ENCODE results near the gene ADGRB3.

ADGRB3 gene

DNA sequence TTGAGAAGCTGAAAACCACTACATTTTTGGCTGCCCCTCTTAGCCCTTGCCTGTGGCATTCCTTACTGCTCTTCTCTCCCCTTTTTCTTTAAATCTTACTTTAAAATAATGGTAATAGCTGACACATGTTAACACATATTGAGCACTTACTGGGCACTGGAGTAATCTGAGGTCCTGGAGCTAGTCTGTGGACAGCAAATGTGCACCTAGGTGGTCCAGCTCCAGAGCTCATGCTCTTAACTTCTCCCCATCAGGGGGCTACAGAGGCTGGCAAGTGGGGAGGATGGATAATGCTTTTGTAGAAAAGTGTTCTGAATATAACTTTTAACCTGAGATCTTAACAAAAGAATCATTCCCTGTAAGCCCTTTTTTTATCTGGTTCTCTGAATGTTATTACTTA, 74.8 kb downstream of the ADGRB3 start:
- no peak for DNase-seq

DNA sequence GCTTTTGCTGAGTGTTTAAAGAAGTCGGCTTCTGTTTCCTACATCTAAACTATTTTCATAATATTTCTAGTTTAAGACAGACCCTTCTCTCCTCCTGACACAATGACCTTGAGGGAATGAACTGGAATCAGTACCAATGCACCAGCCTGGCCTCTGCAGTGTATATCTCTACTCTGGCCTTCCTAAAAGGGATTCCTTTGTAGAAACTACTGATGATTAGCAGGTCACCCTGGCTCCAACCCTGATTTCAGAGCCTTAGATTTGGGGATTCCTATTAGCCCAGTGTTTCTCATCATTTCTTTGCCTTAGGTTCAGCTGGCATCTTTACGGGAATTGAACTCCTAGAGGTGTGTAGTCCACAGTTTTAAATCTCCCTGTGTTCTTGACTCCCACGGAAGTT, 75.4 kb downstream of the ADGRB3 start:
- DNase-seq: no peak

DNA sequence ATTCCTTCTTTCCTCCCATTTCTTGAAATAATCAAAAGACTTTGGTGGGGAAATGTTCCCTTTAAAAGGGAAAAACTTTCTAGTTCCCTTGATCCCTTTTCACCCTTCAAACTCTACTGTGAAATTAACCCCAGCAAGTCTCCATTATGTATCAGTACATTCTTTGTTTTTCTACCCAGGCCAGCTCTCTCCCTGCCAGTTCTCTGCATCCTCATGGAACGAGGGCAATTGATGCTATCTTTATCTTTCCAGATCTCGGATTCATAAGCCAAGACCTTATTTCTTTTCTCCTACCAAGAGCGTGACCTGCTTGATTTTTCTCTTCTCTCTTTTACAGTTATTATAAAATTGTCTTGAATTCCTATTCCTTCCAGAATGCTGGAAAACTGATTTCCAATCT, 75.8 kb downstream of the ADGRB3 start:
- no peak for DNase-seq

DNA sequence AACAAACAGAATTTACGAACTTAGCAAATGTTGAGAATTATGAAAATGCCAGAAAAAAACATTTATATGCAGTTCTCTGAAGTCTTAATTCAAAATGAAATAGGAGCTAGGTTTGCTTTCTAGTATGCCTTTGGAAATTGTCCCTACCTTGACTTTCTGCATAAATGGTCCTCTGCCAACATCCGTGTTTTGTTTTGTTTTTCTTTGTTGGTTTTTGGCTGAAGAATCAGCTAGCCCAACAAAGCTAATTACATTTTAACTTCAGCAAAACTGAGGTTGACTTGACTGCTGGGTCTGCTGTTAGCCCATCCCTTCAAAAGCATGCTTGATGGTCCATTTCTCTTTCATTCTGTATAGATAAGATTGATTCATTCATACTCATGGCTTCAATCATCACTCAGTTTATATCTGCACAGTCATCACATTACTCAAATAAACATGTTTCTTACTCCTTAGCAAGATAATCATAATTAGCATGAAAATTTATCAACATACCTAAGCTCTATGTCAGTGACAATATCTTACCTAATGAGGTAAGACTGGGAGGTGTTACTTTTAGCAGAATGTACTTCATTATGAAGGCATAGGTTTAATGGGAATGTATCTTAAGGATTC, 76.4 kb downstream of the ADGRB3 start:
- no peak for DNase-seq

DNA sequence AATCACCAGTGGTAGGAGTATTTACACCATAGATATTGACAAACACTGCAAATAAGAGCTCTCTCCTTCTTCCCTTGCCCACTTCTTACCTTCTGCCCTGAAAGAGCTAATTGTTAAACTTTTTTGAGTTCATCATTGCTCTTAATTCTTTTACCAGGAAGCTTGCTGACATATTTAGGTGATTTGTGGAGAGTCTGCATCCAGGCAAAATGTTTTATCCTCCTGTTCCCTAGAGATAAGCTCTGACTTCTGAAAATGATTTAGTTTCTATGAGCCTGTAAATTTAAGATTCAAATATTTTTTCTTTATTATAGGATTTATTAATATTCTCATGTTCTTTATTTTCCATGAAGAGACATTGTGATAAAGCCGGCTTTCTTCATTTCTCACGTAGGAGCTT, 81.5 kb downstream of the ADGRB3 start:
- DNase-seq: no peak

DNA sequence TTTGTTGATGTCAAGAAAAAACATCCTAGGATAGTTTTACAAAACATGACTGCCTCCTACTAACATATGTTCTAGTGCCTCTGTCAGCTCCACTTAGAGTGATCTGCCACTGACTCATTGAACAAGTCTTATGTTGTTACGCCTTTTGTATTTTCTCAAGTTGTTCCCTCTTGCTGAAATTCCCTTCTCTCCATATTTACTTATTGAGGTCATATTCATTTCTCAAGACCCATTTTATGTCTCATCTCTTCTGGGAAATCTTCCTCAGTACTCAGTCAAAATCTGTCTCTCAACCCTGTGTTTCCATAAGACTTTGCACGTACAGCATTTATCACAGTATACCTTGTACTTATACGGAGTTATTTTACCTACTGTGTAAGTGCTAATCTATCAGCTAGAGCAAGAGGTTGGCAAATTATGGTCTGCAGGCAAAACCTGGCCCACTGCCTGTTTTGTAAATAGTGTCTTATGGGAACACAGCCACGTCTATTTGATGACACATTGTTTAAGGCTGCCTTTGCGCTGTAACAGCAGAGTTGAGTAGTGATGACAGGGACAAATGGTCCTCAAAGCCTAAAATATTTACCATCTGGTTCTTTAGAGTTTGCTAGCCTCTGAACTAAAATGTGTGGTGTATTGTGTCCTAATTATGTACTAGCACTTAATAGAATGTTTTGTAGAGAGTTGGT, 83.4 kb downstream of the ADGRB3 start:
- no peak for DNase-seq

DNA sequence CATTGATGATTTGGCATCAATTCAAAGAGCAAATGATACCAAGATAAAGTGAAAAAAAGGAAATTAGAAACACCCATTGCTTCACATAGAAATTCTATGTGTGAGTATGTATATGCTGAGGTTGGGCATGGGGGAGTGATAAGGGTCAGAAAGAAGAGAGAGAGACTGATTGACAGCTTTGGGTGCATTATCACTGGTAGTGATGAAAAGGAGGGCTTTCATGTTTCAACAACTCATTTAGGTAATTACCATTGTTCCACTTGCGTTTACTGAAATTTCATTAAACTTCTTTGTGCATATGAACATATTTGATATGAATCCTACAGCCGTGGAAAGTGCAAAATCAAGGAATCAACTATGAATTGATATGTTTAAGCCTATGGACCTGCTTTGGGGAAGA, 84.7 kb downstream of the ADGRB3 start:
- no peak for DNase-seq

DNA sequence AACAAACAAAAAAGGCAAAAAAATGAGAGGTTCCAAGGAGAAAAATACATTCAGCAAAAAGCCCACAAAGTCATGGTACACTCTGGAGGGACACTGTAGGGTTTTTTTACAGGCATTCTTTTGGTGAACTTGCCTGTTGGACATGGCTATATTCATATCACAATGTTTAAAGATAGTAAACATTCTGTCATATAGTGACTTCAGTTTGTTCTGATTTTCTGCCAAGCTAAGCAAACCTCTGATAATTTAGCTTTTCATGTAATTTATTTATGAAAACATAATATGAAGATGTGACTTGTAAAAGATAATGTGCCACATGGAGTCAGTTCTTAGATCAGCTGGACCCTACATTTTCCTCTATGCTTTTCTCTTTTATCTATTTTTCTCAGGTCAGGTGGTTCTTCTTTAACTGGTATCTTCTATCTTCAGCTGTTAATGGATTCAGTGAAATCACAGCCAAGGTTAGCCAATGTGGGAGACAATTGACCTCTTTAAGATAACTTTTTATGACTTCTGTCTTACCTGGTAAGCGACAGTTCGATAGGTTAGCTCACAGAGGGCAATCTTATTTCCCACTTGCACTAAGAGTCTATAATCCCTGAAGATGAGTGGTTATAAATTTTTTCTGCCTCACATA, 87.9 kb downstream of the ADGRB3 start:
- DNase-seq: no peak

DNA sequence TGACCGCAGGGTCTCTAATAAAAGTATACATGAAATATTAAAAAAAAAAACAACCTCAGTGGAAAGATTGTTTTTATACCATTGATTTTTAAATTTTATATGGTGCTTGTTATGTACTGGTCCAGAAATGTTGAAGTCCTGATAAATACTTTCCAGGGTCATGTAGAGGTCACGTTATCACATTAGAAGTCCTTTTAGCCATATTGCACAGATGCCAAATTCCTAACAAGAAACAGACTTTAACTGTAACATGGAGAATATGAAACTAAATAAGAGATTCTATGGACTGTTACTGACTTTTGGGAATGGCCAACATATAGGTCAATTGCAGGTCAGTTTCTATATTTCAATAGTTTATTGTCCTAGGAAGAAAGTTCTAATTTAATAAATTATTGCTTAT, 89.0 kb downstream of the ADGRB3 start:
- DNase-seq: no peak

DNA sequence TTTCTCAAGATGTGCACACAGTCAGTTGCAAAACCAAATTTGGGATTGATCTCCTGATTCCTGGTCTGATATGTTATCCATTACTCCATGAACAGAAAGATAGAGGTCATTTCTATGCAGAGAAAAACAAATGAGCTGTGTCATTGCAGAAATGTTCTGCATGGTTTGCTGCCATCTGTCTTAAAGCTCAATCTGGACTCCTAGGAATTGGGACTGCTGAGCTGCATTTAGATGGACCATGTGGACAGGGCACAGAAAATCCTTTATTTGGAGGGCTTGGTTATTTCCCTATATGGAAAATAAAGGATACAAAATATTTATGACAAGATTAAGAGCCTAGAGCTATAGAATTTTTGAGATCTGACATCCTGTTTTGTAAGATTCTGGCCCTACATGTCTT, 91.3 kb downstream of the ADGRB3 start:
- no peak for DNase-seq

DNA sequence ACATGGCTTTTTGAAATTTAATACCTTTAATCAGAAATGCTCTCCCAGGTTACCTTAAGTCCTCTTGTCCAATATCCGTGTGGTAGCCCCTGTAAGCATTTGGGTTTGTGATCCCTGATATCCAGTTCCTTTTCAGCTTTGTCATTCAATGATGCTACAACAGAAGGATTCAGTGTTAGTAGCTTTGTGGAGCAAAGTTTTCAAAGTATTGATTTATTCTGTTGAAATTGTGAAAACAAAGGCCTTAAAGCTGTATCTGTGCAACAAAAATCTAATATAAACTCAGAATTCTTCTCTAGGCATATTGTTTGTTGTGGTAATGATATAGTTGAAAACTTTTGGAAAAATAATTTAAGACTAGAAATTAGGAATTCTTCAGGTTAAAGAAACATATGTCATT, 91.9 kb downstream of the ADGRB3 start:
- DNase-seq: no peak

DNA sequence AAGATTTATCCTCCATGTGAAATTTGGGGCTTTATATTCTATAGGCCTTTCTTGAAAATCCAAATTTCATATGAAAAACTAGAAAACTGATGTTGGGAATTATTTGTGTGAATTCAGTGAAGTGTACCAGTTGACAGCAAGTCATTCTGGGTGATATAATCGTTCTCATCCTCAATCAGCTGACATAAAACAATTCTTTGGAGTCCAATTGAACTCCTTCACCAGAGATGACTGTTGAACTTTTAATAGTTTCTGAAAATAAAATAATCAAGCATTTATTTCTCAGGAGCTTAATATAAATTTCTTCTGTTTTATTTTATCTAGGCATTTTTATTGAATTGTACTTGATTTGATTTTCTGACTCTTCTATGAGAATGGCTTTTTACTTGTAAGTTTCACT, 92.6 kb downstream of the ADGRB3 start:
- no peak for DNase-seq

DNA sequence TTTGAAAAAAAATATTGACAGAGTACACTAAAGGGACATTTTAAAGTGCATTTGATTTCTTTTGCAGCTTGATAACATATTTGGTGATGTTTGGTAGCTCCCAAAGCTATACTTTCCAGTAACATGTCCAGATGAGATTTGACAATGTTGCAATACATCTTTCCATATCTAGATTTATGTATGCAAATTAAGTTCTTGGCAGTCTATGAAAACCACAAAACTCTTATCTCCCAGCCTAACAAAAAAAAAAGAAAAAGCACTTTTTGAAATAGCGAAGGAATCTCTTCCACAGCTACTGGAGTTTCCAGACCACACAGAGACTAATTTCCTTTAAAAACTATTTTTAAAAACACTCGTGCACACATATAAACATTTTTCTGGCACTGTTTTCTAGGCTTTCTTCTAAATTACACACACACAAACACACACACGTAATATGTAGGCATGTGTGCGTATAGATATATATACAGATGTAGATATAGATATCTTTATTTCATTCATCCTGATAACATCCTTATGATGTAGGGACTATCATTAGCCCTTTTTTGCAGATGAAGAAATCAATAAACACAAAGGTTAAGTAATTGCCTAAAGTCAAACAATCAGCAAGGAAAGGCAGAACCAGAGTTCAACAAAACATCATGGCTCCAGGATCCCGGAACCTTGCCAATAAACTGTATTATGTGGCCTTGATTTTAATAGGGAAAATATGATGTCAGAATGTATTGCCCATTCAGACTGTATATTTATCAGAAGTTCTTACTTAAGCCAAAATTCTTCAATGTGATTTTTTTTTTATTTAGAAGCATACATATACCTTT, 93.3 kb downstream of the ADGRB3 start:
- DNase-seq: no peak

DNA sequence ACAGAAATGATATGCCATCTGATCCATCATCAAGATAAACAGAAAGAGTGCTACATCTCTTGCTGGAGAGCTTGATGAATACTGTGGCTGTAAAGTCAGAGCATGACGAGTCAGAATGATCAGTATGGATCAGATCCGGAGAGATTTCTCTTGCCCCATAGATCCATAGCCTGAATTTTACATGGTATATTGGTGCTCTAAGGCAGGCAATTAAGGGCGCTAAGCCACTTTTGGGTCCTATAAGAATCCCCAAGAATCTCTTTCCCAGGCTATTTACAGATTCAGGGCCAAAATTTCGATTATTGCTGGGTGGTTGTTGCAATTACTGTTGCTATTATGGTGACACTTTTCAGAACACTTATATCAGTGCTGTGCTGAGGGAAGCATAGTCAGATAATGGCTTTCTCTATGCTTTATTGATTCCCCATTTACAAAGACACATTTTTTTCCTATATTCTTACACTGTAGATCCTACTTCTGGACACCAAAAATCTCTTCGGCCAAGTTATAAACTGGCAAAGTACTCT, 94.4 kb downstream of the ADGRB3 start:
- DNase-seq: no peak

DNA sequence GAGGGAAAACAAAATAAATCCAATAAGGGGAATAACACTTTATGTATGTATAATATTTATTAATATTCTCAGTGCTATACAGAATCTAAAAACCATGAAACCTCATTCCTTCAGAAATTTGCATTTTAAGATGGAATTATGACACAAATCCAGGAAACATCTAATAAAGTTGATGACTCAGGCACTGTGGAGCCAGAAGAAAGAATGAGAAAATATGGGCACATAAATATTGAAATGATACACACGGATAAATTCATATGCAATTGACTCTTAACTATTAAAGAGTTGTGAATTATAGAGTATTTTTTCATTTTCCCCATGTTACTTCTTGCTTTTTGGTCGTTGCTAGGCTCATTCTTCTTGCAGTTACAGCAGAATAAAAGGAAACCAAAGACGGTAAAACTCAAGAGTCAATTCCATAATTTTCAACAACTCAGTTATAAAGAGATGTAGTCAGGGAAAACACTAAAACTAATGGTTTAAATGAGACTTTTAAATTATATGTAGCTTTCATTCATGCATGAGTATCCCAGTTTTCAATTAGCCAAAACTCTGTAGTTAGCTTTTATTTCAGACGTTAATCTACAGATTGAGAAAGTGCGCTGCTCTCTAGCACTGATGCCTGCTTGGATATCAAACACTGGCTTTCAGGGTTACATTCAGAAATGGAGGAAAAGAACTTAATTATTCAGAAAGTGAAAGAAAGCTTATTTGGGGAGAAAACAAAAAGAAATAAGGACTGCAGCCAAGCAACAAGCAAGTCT, 95.4 kb downstream of the ADGRB3 start:
- no peak for DNase-seq

DNA sequence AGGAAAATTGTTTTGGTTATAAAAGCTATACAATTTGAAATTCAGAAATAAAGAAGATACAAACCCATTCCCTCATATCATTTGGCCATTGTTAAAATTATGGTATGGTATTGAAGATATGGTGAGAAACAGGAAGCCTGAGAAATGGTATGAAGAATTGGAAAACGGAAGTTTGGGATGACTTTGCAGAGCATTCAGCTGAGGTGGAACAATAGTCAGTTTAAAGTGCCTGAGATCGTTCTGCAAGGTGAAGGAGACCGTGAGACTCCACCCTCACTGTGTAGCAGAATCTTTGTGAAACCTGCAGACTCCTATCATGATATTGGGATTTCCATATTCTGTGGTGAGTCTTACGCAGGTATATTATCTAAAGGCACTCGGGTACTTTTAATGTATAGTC, 97.3 kb downstream of the ADGRB3 start:
- DNase-seq: no peak

DNA sequence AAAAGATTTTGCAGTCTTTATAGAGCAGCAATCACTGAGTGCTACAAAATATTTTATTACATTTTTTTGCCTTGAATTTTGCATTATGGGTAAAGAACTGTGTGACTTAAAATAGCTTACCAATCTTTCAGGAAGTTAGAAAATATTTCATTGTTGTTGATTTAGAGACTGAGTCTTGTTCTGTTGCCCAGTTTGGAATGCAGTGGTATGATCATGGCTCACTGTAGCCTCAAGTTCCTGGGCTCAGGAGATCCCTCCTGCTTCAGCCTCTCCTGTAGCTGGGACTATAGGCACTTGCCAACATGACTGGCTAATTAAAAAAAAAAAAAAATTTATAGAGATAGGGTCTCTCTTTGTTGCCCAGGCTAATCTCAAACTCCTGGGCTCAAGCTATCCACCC, 100.8 kb downstream of the ADGRB3 start:
- DNase-seq: no peak

DNA sequence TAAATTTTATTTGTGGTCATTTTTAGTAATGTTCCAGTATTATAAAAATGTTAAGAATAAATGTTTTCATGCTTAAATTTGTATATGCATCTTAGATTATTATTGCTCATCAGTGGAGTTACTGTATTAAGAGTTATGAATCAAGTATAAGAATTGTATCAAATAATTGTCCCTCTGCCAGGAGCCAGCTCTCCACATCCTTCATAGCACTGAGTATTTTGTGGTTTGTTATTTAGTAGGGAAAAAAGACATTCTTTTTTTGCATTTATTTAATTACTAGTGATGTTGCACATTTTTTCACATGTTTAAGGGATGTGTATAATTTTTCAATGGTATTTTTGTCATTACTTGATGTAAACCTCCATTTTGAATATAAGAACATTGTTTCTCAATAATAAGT, 102.0 kb downstream of the ADGRB3 start:
- no peak for DNase-seq

DNA sequence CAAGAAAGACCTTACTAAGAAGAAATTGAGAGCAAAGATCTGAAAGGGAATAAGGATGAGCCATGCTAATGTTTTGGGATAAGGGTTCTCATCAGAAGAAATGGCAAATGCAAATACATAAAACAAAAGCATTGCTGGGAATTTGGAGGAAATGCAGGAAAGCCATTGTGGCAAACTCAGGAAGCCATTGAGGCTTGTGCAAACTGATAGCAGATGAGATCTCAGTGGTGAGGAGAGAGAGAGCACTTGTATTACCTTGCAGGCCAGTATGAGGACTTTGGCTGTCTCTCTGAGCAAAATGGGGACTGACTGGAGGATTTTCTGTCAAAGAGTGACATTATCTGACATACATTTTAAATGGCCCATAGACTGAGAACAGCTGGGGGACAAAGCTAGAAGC, 103.0 kb downstream of the ADGRB3 start:
- no peak for DNase-seq

DNA sequence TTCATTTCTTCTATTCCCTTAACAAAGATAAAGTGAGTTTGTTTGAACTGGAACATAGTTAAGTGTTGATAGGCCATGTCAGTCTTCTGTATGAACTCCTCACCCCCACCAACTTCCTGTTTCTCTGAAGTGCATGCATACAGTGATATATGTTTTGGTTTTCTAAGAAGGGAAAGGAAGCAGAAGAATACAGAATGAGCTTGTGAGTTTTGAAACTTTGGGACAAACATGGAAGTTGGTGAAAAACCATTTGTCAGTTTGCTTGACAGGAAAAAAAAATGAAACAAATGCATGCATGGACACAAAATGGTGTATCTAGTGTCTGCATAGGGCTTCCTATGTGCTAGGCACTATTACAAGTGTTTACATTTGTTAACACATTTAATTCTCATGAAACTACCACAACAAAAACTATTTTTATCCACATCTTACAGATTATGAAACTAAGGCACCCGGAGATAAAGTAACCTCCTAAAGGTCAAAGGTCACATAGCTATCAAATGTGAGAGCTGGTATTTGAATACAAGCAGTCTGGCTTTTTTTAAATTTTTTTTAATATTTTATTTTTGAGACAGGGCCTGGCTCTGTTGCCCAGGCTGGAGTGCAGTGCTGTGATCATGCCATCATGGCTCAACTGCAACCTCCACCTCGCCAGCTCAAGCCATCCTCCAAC, 105.9 kb downstream of the ADGRB3 start:
- DNase-seq: no peak

DNA sequence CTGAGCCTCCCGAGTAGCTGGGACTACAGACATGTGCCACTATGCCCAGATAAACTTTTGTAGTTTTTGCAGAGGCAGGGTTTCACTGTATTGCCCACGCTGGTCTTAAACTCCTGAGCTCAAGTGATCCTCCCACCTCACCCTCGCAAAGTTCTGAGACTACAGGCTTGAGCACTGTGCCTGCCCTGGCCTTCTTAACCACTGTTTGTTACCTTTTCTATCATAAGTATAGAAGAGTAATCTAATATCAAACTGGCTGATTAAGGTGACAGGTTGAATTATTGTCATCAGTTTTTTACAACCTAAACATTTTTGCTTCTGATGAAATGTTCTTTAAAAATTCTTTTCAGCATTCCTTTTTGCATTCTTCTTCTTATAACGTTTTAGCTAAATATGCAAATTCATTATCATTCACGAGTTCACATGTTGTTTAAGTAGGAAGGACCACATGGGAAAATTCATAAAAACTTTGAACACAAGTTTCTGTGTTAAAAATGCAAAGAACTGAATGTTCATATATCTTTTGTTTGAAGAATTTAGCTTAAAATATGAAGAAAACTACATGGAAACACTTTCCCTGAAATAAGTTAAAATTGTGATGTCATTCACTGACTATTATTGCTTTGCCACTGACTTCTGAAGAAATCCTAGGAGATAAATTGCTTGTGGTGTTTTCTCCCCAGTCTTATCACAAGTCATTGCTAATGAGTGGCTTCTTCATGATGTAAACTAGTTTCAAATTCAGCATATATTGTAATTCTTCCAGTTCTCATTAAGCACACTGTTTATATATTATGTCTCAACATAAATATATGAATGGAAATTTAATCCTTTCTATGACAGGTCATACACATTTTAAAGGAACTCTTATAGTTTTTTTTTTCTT, 106.7 kb downstream of the ADGRB3 start:
- no peak for DNase-seq
